Endodermal cell (in vitro differentiated cells): ENCODE measurements around the gene EPHA6. TPM values are rescaled to one million over a fixed set of nuclear protein-coding genes. Genes with fewer than 3 reads are reported as not detected.

Experiments used
- DNase-seq: peaks from one replicate; pipeline ENCODE4 v3.0.0-alpha.2; 2017
- H3K27ac ChIP-seq: 2 replicates; pipeline ENCODE4 v1.5.1; 2013; ENCODE audit warnings: mild to moderate bottlenecking, low read depth, low read length, moderate library complexity
- H3K27me3 ChIP-seq: 2 replicates; pipeline ENCODE4 v1.6.1; 2013; ENCODE audit warnings: mild to moderate bottlenecking, low read length, moderate library complexity; ENCODE audit not compliant: insufficient read depth, control insufficient read depth, poor library complexity, severe bottlenecking
- H3K36me3 ChIP-seq: 2 replicates; pipeline ENCODE4 v1.7.0; 2013; ENCODE audit warnings: mild to moderate bottlenecking, low read length, moderate library complexity; ENCODE audit not compliant: control insufficient read depth, insufficient read depth
- H3K4me1 ChIP-seq: one replicate; pipeline ENCODE4 v1.7.0; 2013; ENCODE audit warnings: low read length; ENCODE audit not compliant: control insufficient read depth, insufficient read depth
- H3K4me3 ChIP-seq: 2 replicates; pipeline ENCODE4 v1.5.1; 2013; ENCODE audit warnings: mild to moderate bottlenecking, low read length, moderate library complexity
- H3K9ac ChIP-seq: 2 replicates; pipeline ENCODE4 v1.6.1; 2013; ENCODE audit warnings: mild to moderate bottlenecking, low read length, moderate library complexity; ENCODE audit not compliant: poor library complexity, severe bottlenecking; ENCODE audit errors: extremely low read depth
- H3K9me3 ChIP-seq: 2 replicates; pipeline ENCODE4 v1.6.1; 2013; ENCODE audit warnings: mild to moderate bottlenecking, low read length, moderate library complexity; ENCODE audit not compliant: control insufficient read depth
- H3K27ac Mint-ChIP-seq: 2 replicates; pipeline ENCODE4 v1.8.0; 2020; ENCODE audit warnings: mixed read lengths
- H3K27me3 Mint-ChIP-seq: 2 replicates; pipeline ENCODE4 v1.8.0; 2021; ENCODE audit warnings: mild to moderate bottlenecking, mixed read lengths; ENCODE audit not compliant: insufficient read depth
- H3K36me3 Mint-ChIP-seq: 2 replicates; pipeline ENCODE4 v1.8.0; 2020; ENCODE audit warnings: low read depth, mixed read lengths
- H3K4me1 Mint-ChIP-seq: 2 replicates; pipeline ENCODE4 v1.8.0; 2020; ENCODE audit warnings: mixed read lengths
- H3K4me3 Mint-ChIP-seq: 2 replicates; pipeline ENCODE4 v1.8.0; 2020; ENCODE audit warnings: mild to moderate bottlenecking, moderate library complexity, mixed read lengths
- H3K9me3 Mint-ChIP-seq: 2 replicates; pipeline ENCODE4 v1.8.0; 2020; ENCODE audit warnings: mild to moderate bottlenecking, mixed read lengths
- WGBS, 2 experiments: methylation state at CpG; one replicate each; pipeline versions ENCODE4 v1.1.5 to v1.1.7; 2013; ENCODE audit warnings: missing lambda C conversion rate in 2 of 2, mixed read lengths in 1 of 2; ENCODE audit not compliant: insufficient coverage in 1 of 2, insufficient read length in 1 of 2; 5-methylcytosine and 5-hydroxymethylcytosine counted together
- total RNA-seq, 2 donors: library from RNA; stranded (reverse); fragmentation: NEBNext Ultra II Directional in 1 of 2; extraction: Animal tissue kit (Norgen Biotek cat#: 25700) in 1 of 2; gene quantifications; 2 replicates in 1 of 2; 3 replicates in 1 of 2; pipeline ENCODE4 v1.2.1, GENCODE V29; 2021
- TF ChIP-seq, protein P1 (sequence below): fragments of 200-600 bp; sonication (generic); conservative IDR thresholded peaks from 2 replicates; pipeline ENCODE4 v1.5.0; 2021; ENCODE audit warnings: antibody characterized with exemption, mild to moderate bottlenecking

The EPHA6 gene
- total RNA-seq, 2 donors from 2014 or later, result 4.6 to 12.2 TPM

DNA sequence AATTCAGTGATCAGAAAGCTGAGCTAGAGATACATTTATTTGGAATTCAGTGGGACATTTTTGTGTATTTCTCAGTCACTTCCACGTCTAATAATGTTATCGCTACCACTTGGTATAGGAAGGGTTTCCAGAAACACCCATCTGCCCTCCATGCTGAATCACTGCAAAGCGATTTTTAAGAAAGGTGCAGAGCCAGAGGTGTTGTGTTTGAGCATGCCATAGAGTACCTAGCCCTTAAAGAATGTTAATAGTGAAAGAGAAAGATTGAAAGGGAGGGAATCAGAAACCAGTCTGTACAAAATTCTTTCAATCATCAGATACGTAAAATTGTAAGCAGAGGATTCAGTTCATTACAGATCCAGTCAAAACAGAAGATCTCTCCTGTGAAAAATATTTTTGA lies 870.1 kb downstream of the EPHA6 start:
- Mint-ChIP-seq H3K27me3 (no peaks in the 10 kb centered on the region), H3K4me1 (peaks cover 7% of the 10 kb centered on the region), H3K9me3 (no peaks in the 10 kb centered on the region), H3K36me3 (no peaks in the 10 kb centered on the region), H3K27ac (no peak overlapping the region), H3K4me3 (no peak overlapping the region)
- 98 to 100% methylated on average over 2 to 4 of the region's 4 CpGs for WGBS, 2 experiments
- TF ChIP-seq, protein P1, sequence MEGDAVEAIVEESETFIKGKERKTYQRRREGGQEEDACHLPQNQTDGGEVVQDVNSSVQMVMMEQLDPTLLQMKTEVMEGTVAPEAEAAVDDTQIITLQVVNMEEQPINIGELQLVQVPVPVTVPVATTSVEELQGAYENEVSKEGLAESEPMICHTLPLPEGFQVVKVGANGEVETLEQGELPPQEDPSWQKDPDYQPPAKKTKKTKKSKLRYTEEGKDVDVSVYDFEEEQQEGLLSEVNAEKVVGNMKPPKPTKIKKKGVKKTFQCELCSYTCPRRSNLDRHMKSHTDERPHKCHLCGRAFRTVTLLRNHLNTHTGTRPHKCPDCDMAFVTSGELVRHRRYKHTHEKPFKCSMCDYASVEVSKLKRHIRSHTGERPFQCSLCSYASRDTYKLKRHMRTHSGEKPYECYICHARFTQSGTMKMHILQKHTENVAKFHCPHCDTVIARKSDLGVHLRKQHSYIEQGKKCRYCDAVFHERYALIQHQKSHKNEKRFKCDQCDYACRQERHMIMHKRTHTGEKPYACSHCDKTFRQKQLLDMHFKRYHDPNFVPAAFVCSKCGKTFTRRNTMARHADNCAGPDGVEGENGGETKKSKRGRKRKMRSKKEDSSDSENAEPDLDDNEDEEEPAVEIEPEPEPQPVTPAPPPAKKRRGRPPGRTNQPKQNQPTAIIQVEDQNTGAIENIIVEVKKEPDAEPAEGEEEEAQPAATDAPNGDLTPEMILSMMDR, result no peak
- no peak overlapping the region for H3K27ac ChIP-seq
- H3K4me1 ChIP-seq, result peaks cover 6% of the 10 kb centered on the region
- H3K4me3 ChIP-seq, result no peak overlapping the region
- no peaks in the 10 kb centered on the region for H3K27me3 ChIP-seq
- H3K9me3 ChIP-seq, result no peaks in the 10 kb centered on the region
- H3K9ac ChIP-seq, result no peak overlapping the region
- no peaks in the 10 kb centered on the region for H3K36me3 ChIP-seq
- DNase-seq, result no peak

- no peaks in the 10 kb centered on the region for H3K27me3 Mint-ChIP-seq
- H3K9ac ChIP-seq, result no peak overlapping the region
These were observed 871.9 kb downstream of the EPHA6 start for GRCh38 chr3:97686258-97686657.

GRCh38 chr3:97687734-97688133 lies 873.3 kb downstream of the EPHA6 start:
- TF ChIP-seq, protein P1, result no peak
- Mint-ChIP-seq H3K4me1 (peaks cover 7% of the 10 kb centered on the region), H3K27me3 (no peaks in the 10 kb centered on the region), H3K36me3 (no peaks in the 10 kb centered on the region), H3K27ac (no peak overlapping the region), H3K4me3 (no peak overlapping the region), H3K9me3 (no peaks in the 10 kb centered on the region)
- no peak overlapping the region for H3K4me3 ChIP-seq
- H3K27me3 ChIP-seq, result no peaks in the 10 kb centered on the region
- no peak overlapping the region for H3K27ac ChIP-seq
- H3K4me1 ChIP-seq, result peaks cover 6% of the 10 kb centered on the region
- no peak overlapping the region for H3K9ac ChIP-seq
- peak; percentile 86 for DNase-seq
- H3K9me3 ChIP-seq, result no peaks in the 10 kb centered on the region
- 59% methylated on average over 2 of the region's 2 CpGs; no CpG with 5 or more reads in 1 of the 2 experiments for WGBS, 2 experiments
- no peaks in the 10 kb centered on the region for H3K36me3 ChIP-seq

More at GRCh38 chr3:97686258-97686657, 871.9 kb downstream of the EPHA6 start:
- no peak for DNase-seq
- Histone ChIP-seq H3K27ac (no peak overlapping the region), H3K36me3 (no peaks in the 10 kb centered on the region), H3K27me3 (no peaks in the 10 kb centered on the region), H3K4me3 (no peak overlapping the region), H3K9me3 (no peaks in the 10 kb centered on the region), H3K4me1 (peaks cover 6% of the 10 kb centered on the region)
- Mint-ChIP-seq H3K4me1 (peaks cover 7% of the 10 kb centered on the region), H3K4me3 (no peak overlapping the region), H3K27ac (no peak overlapping the region), H3K9me3 (no peaks in the 10 kb centered on the region), H3K36me3 (no peaks in the 10 kb centered on the region)
- TF ChIP-seq, protein P1, result no peak
